Loucy (cell line): ENCODE results near the gene PLEKHA1.

Experiments
- EZH2phosphoT487 ChIP-seq: fragments of 200-600 bp; IDR thresholded peaks from 2 replicates; pipeline ENCODE4 v1.6.1; 2018; ENCODE audit warnings: antibody characterized with exemption, mild to moderate bottlenecking, moderate library complexity, borderline replicate concordance
- TF ChIP-seq, protein P1 (sequence below): fragments of 200-600 bp; sonication (generic); conservative IDR thresholded peaks from 2 replicates; pipeline ENCODE4 v1.5.1; 2014; ENCODE audit warnings: mild to moderate bottlenecking, antibody characterized with exemption, low read length

DNA sequence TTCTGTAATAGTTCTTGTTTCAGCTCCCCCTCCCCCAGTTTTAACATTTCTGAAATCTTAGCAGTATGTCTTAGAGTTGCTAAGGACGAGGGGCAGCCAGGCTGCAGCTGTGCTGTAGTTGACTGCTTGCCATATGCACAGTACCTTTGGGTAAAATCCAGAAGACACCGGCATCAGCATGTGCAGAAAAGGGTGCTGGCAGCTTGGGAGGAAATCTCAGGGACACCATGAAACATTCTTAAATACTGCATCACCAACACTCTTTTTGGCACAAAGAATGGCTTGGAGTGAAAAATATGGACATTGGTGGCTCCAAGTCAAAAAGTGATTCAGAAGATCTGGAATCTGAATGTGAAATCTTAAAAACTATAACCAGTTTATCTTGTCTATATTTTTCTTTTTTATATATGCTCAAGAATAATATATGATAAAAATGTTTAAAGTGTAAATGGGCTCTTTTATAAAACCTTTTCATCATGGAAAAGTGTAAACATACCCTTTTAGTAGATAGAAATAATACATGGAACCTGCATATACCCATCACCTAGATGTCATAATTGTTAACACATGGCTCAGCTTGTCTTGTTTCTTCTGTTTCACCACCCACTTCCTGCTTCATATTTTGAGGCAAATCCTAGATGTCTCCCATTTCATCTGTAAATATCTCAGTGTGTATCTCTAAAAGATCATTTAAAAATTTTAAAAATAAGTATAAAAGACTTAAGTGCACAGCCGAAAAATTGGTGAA lies 45.5 kb downstream of the PLEKHA1 start:
- TF ChIP-seq, protein P1, sequence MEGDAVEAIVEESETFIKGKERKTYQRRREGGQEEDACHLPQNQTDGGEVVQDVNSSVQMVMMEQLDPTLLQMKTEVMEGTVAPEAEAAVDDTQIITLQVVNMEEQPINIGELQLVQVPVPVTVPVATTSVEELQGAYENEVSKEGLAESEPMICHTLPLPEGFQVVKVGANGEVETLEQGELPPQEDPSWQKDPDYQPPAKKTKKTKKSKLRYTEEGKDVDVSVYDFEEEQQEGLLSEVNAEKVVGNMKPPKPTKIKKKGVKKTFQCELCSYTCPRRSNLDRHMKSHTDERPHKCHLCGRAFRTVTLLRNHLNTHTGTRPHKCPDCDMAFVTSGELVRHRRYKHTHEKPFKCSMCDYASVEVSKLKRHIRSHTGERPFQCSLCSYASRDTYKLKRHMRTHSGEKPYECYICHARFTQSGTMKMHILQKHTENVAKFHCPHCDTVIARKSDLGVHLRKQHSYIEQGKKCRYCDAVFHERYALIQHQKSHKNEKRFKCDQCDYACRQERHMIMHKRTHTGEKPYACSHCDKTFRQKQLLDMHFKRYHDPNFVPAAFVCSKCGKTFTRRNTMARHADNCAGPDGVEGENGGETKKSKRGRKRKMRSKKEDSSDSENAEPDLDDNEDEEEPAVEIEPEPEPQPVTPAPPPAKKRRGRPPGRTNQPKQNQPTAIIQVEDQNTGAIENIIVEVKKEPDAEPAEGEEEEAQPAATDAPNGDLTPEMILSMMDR = no peak
- TF ChIP-seq EZH2phosphoT487 = no peak
